PFSK-1 (cell line): Measurements from ENCODE around the gene NRBP1.

Experiments
- FOXP2 ChIP-seq: optimal IDR thresholded peaks from 2 replicates; pipeline ENCODE3; 2011; ENCODE audit warnings: borderline replicate concordance, control low read depth, inconsistent platforms; ENCODE audit not compliant: insufficient read depth; ENCODE audit errors: extremely low read length, extremely low read depth
- POLR2AphosphoS5 ChIP-seq: IDR thresholded peaks from 2 replicates; pipeline ENCODE4 v1.6.1; 2012; ENCODE audit warnings: low read depth, mild to moderate bottlenecking, control low read depth, low read length, moderate library complexity
- SIN3A ChIP-seq: IDR thresholded peaks from 2 replicates; pipeline ENCODE4 v1.6.1; 2012; ENCODE audit warnings: mild to moderate bottlenecking, low read length, moderate library complexity, borderline replicate concordance; ENCODE audit not compliant: insufficient read depth
- TAF1 ChIP-seq: IDR thresholded peaks from 2 replicates; pipeline ENCODE4 v1.6.1; 2012; ENCODE audit warnings: low read length, control low read depth, borderline replicate concordance; ENCODE audit not compliant: insufficient read depth
- TF ChIP-seq, protein P1 (sequence below), 2 experiments: IDR thresholded peaks; 2 replicates each; pipeline versions ENCODE4 v1.6.1 to v1.8.0; 2011 to 2012; ENCODE audit warnings: low read depth in 2 of 2, low read length in 2 of 2, control low read depth in 1 of 2, inconsistent platforms in 1 of 2, mild to moderate bottlenecking in 1 of 2, moderate library complexity in 1 of 2; ENCODE audit not compliant: insufficient read depth in 1 of 2

NRBP1 gene

DNA sequence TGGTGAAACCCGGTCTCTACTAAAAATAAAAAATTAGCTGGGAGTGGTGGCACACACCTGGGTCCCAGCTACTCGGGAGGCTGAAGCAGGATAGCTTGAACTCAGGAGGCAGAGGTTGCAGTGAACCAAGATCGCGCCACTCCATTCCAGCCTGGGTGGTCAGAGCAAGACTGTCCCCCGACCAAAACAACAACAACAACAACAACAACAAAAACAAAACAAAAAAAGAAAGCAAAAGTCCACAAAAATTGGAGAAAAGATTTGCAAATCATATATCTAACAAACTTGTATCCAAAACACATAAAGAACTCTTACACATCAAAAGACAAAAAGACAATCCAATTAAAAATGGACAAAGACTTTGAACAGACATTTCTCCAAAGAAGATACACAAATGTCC lies 29.5 kb upstream of the NRBP1 start:
- TF ChIP-seq TAF1, result no peak
- TF ChIP-seq POLR2AphosphoS5, result no peak
- TF ChIP-seq FOXP2, result no peak

- TF ChIP-seq, protein P1, sequence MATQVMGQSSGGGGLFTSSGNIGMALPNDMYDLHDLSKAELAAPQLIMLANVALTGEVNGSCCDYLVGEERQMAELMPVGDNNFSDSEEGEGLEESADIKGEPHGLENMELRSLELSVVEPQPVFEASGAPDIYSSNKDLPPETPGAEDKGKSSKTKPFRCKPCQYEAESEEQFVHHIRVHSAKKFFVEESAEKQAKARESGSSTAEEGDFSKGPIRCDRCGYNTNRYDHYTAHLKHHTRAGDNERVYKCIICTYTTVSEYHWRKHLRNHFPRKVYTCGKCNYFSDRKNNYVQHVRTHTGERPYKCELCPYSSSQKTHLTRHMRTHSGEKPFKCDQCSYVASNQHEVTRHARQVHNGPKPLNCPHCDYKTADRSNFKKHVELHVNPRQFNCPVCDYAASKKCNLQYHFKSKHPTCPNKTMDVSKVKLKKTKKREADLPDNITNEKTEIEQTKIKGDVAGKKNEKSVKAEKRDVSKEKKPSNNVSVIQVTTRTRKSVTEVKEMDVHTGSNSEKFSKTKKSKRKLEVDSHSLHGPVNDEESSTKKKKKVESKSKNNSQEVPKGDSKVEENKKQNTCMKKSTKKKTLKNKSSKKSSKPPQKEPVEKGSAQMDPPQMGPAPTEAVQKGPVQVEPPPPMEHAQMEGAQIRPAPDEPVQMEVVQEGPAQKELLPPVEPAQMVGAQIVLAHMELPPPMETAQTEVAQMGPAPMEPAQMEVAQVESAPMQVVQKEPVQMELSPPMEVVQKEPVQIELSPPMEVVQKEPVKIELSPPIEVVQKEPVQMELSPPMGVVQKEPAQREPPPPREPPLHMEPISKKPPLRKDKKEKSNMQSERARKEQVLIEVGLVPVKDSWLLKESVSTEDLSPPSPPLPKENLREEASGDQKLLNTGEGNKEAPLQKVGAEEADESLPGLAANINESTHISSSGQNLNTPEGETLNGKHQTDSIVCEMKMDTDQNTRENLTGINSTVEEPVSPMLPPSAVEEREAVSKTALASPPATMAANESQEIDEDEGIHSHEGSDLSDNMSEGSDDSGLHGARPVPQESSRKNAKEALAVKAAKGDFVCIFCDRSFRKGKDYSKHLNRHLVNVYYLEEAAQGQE (IDR thresholded peaks at IDR 0.05; ENCODE audit: insufficient read depth in 1 of 2, low read depth in 2 of 2, low read length in 2 of 2), result no peak
- TF ChIP-seq TAF1 (no peak), POLR2AphosphoS5 (no peak), FOXP2 (no peak), SIN3A (no peak)
Measured at GRCh38 chr2:27400348-27401135, 27.9 kb upstream of the NRBP1 start.

GRCh38 chr2:27407798-27408491 lies 20.5 kb upstream of the NRBP1 start:
- TF ChIP-seq TAF1 (no peak), POLR2AphosphoS5 (peak; percentile 46)

DNA sequence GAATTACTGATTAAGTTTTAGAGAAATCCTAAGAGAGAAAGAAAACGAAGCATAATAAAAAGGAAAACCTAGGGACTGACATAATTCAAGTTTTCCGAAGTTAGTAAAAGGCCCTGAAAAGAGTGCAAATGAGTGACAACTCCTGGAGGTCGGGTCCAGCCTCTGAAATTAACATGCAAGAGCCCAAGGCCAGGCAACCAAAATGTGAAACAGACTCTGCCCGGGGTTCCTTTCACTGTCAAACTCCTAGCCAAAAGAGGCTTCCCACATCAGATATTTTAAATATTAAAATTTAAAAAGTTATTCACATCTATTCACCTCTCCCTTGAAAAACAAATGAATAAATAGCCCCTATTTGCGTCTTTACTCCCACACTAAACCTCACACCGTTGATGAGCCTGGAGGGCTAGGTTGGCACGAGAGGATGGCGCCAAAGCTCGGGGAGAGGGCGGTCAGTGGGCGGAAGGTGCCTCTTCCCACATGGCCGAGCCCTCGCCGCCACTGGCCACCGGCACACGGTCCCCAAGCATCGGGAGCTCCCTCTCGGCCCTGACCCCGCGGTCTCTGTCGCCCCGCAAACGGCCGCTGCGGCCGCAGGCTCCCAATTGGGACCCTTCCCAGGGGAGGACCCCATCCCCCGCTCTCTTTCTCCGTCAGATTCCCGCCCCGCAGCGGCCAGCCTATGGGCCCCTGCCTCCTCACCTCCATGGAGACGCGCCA lies 19.7 kb upstream of the NRBP1 start:
- TF ChIP-seq TAF1 (0 out of 2 replicates have a peak, but pooled peaks have one; percentile 33), SIN3A (no peak)
- TF ChIP-seq, protein P1 (IDR thresholded peaks at IDR 0.05; ENCODE audit: insufficient read depth in 1 of 2, low read depth in 2 of 2, low read length in 2 of 2), result no peak

GRCh38 chr2:27409321-27410073 lies 18.9 kb upstream of the NRBP1 start, which contains the start of gene PPM1G:
TSS of gene PPM1G (minus strand) at chr2:27409591. CDS start at chr2:27409422, 169 bp downstream.
- peak; percentile 94; the same call in 1 of the 2 replicates for TF ChIP-seq TAF1
- TF ChIP-seq, protein P1 (IDR thresholded peaks at IDR 0.05; ENCODE audit: insufficient read depth in 1 of 2, low read depth in 2 of 2, low read length in 2 of 2), result peak in 1 of 2 experiments; percentile 23; a peak in 1 of 4 replicates
- TF ChIP-seq POLR2AphosphoS5, result peak; percentile 94
- TF ChIP-seq SIN3A, result peak; percentile 78; the same call in 1 of the 2 replicates
- peak; percentile 50 for TF ChIP-seq FOXP2
